ENCODE measurements around the gene NET1.

NET1 gene

DNA sequence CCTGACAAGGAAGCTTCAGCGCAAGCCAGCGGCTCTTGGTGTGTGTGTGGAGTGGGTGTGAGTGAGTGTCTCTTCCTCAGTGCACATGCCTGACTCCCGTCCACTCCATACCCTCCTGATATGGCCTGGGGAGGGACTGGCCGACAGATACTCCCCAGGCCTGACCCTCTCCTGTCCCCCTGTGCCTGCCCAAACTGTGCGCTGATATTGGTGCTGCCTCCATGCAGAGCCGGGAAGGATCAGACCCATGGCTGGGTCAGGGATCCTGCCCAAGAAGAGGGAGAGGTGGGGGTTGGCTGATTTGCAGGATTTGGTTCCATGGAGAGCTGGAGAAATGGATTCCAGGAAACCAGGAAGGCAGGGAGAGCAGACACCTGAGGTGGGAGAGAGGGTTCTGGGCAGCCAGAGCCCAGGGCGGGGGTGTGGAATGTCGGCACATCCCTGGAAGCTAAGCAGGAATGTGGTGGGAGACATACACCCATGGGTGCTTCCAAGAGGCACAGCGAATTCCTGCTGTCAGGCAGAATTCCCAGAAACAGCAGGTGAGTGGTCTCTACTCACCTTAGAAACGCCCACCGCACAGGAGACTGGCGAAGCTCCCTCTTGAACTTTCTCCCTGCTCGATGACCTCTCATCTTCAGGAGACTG lies 80.7 kb downstream of the NET1 start:
- H3K9ac ChIP-seq (ENCODE audit: insufficient read length) = no peak overlapping the region
- DNase-seq (ENCODE audit: low read depth, low spot score) = no peak
- TF ChIP-seq FOXP2 (optimal IDR thresholded peaks at IDR 0.05; ENCODE audit: control extremely low read depth, extremely low read length, insufficient read depth) = no peak
- no peak for TF ChIP-seq POLR2AphosphoS5 (IDR thresholded peaks at IDR 0.05; ENCODE audit: borderline replicate concordance, low read depth, low read length)
- no peak for TF ChIP-seq EZH2 (IDR thresholded peaks at IDR 0.05)
- H3K9me3 ChIP-seq (ENCODE audit: low read depth, low read length) = no peaks in the 10 kb centered on the region
- no peak overlapping the region for H3K4me3 ChIP-seq
- no peak overlapping the region for H3K27ac ChIP-seq
- H3K36me3 ChIP-seq (ENCODE audit: insufficient read depth, low read length) = no peaks in the 10 kb centered on the region

DNA sequence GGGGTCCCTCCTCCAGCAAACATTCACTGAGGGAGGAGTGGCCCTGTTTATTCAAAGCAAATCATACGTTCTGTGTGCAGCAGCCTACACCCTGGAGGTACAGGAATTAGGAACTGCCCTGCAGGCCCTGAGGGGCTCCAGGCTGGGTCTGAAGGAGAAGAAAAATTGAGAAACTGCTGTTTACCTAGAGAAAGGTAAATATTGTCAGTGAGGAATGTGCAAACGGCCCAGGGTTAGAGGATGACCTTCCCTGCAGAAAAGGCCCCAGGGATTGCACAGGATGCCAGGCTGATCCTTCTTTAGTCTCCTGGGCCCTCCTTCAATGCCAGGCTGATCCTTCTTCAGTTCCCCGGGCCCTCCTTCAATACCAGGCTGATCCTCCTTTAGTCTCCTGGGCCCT lies 81.3 kb downstream of the NET1 start:
- Histone ChIP-seq H3K27ac (no peak overlapping the region), H3K36me3 (ENCODE audit: insufficient read depth, low read length) (no peaks in the 10 kb centered on the region), H3K9ac (ENCODE audit: insufficient read length) (no peak overlapping the region), H3K9me3 (ENCODE audit: low read depth, low read length) (no peaks in the 10 kb centered on the region), H3K4me3 (no peak overlapping the region)
- DNase-seq (ENCODE audit: low read depth, low spot score) = no peak
- TF ChIP-seq POLR2AphosphoS5 (IDR thresholded peaks at IDR 0.05; ENCODE audit: borderline replicate concordance, low read depth, low read length) (no peak), FOXP2 (optimal IDR thresholded peaks at IDR 0.05; ENCODE audit: control extremely low read depth, extremely low read length, insufficient read depth) (no peak), EZH2 (IDR thresholded peaks at IDR 0.05) (no peak)

DNA sequence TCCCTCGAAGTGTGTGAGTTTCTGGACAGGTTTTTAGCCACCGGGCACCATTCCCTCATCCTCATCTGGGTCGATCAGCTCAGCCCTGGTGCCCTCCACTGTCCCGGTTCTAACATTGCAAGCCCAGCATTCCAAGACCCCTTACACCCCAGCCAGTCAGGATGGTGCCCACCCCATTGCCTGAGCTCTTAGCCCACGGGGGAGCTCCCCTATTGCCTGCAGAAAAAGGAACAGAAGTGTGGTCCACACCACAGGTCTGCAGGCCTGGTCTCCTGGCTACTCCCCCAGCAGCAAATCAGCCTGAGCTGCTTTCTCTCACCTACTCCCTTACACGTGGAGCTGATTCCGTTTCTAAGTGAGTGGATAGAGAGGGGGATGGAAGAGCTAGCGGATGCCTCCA lies 82.3 kb downstream of the NET1 start:
- H3K9ac ChIP-seq (ENCODE audit: insufficient read length) = no peak overlapping the region
- TF ChIP-seq POLR2AphosphoS5 (IDR thresholded peaks at IDR 0.05; ENCODE audit: borderline replicate concordance, low read depth, low read length) = no peak
- no peak for TF ChIP-seq EZH2 (IDR thresholded peaks at IDR 0.05)
- TF ChIP-seq FOXP2 (optimal IDR thresholded peaks at IDR 0.05; ENCODE audit: control extremely low read depth, extremely low read length, insufficient read depth) = no peak
- no peak overlapping the region for H3K27ac ChIP-seq

DNA sequence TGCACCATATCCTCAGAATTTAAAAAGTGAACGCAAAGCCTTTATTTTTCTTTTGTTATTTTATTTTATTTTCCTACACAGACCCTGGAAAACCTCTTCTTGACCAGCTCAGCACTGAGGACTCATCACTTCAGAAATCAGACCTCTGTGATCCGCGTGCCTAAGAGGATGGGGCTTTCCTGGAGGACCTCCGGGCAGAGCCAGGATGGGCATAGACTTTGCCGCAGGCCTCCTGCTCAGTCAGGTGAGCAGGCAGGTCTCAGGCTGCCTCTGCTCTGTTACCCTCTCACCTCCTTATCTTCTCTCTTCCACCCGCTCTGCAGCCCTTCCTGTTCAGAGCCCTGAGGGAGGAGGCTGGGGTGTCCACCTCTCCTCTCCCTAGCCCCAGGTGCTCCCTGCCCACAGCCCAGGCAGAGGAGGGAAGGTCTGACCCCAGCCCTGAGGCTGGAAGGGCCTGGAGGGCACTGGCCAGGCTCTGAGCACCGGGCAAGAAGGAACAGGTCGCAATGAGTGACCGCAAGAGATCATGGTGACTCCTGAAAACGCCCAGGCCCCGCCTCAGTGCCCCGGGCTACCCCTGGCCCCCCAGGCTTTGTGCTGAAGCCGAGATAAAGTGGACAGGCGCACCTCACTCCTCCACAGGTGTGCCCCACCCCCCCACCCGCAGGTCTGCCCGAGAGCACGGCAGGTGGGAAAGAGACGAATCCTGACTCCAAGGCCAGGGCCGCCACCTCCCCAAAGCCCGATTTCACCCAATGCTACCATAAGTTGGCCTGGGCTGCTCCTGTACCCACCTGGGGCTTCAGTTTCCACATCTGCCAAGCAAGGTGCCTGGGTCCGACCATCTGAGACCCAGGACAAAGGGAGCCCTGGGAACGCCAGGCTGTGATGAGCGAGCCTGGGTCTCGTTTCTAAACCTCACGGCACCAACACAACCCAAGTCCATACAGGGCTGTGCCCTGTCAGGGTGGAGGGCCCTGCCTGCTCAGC lies 84.2 kb downstream of the NET1 start:
- DNase-seq (ENCODE audit: low read depth, low spot score) = no peak
- H3K9me3 ChIP-seq (ENCODE audit: low read depth, low read length) = no peaks in the 10 kb centered on the region
- no peak overlapping the region for H3K9ac ChIP-seq (ENCODE audit: insufficient read length)
- no peak for TF ChIP-seq EZH2 (IDR thresholded peaks at IDR 0.05)
- TF ChIP-seq FOXP2 (optimal IDR thresholded peaks at IDR 0.05; ENCODE audit: control extremely low read depth, extremely low read length, insufficient read depth) = no peak
- TF ChIP-seq POLR2AphosphoS5 (IDR thresholded peaks at IDR 0.05; ENCODE audit: borderline replicate concordance, low read depth, low read length) = no peak
- no peak overlapping the region for H3K4me3 ChIP-seq
- no peak overlapping the region for H3K27ac ChIP-seq
- no peaks in the 10 kb centered on the region for H3K36me3 ChIP-seq (ENCODE audit: insufficient read depth, low read length)

More for the DNA sequence above, 82.3 kb downstream of the NET1 start:
- H3K36me3 ChIP-seq (ENCODE audit: insufficient read depth, low read length) = no peaks in the 10 kb centered on the region
- H3K9me3 ChIP-seq (ENCODE audit: low read depth, low read length) = no peaks in the 10 kb centered on the region
- DNase-seq (ENCODE audit: low read depth, low spot score) = no peak
- no peak overlapping the region for H3K4me3 ChIP-seq

DNA sequence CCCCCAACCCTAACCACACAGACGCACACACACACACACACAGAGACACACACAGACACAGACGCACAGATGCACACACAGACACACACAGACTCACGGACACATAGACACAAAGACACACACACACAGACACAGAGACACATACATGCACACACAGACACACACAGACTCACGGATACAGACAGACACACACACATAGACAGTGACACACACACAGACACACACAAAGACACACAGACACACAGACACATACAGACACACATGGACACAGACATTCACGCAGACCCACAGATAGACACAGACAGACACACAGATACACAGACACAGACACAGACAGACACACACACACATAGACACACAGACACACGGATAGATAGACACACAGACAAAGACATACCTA lies 84.9 kb downstream of the NET1 start:
- TF ChIP-seq POLR2AphosphoS5 (IDR thresholded peaks at IDR 0.05; ENCODE audit: borderline replicate concordance, low read depth, low read length) (no peak), FOXP2 (optimal IDR thresholded peaks at IDR 0.05; ENCODE audit: control extremely low read depth, extremely low read length, insufficient read depth) (no peak), EZH2 (IDR thresholded peaks at IDR 0.05) (no peak)
- Histone ChIP-seq H3K9ac (ENCODE audit: insufficient read length) (no peak overlapping the region), H3K4me3 (no peak overlapping the region), H3K9me3 (ENCODE audit: low read depth, low read length) (no peaks in the 10 kb centered on the region), H3K27ac (no peak overlapping the region), H3K36me3 (ENCODE audit: insufficient read depth, low read length) (no peaks in the 10 kb centered on the region)
- DNase-seq (ENCODE audit: low read depth, low spot score) = no peak

DNA sequence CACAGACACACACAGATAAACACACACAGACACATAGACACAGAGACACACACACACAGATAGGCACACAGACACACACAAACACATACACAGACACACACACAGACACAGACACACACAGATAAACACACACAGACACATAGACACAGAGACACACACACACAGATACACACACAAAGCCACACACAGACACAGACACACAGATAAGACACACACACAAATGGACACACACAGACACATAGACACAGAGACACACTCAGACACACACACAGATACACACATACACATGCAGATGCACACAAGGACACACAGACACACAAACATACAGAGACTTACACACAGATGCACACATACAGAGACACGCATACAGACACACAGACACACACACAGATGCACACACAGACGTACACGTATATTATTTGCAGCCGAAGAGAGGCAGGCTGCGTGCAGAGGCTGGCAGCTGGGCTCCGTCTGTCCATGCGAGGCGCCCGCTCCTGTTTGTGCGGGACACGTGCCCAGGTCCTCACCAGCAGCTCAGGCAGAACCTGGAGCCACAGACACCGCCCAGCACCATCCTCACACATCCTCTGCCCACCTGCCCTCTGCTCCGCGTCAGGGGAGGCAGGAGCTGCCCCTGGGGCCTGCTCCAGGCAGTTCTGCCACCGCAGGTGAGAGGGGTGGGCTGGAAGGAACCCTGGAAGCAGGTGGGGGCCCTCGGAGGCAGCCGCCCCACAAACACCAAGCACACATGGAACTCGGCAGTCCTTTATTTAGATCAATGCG lies 85.8 kb downstream of the NET1 start:
- Histone ChIP-seq H3K27ac (no peak overlapping the region), H3K4me3 (no peak overlapping the region), H3K9me3 (ENCODE audit: low read depth, low read length) (no peaks in the 10 kb centered on the region), H3K9ac (ENCODE audit: insufficient read length) (no peak overlapping the region), H3K36me3 (ENCODE audit: insufficient read depth, low read length) (no peaks in the 10 kb centered on the region)
- no peak for TF ChIP-seq POLR2AphosphoS5 (IDR thresholded peaks at IDR 0.05; ENCODE audit: borderline replicate concordance, low read depth, low read length)
- no peak for TF ChIP-seq FOXP2 (optimal IDR thresholded peaks at IDR 0.05; ENCODE audit: control extremely low read depth, extremely low read length, insufficient read depth)
- no peak for TF ChIP-seq EZH2 (IDR thresholded peaks at IDR 0.05)
- DNase-seq (ENCODE audit: low read depth, low spot score) = no peak

DNA sequence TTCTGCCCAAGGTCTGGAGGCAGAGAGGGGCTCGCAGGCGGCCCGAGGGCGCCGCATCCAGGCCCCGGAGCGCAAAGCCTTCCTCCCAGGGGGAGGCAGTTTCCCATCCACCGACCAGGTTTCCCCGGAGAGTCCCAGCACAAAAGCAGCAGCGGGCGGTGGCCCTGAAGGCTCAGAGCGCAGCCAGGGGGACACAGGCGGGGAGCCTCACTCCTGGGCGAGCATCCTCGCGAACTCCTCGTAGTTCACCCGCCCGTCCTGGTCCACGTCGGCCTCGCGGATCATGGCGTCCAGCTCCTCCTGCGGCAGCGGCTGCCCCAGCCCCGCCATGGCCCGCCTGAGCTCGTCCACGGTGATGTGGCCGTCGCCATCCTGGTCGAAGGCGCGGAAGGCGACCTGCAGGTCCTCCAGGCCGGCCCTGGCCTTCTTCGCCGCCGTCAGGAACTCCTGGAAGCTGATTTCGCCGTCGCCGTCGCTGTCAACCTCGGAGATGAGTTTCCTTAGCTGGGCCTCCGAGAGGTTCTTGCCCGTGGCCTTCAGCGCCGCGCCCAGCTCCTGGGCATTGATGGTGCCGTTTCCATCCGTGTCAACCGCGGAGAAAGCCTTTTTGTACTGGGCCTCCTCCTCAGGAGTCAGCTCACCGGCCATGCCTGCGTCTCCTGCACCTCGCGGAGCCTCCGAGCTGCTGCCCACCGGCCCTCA lies 86.6 kb downstream of the NET1 start:
- no peak overlapping the region for H3K27ac ChIP-seq
- no peaks in the 10 kb centered on the region for H3K36me3 ChIP-seq (ENCODE audit: insufficient read depth, low read length)
- TF ChIP-seq FOXP2 (optimal IDR thresholded peaks at IDR 0.05; ENCODE audit: control extremely low read depth, extremely low read length, insufficient read depth) = no peak
- no peak for TF ChIP-seq EZH2 (IDR thresholded peaks at IDR 0.05)
- no peak for TF ChIP-seq POLR2AphosphoS5 (IDR thresholded peaks at IDR 0.05; ENCODE audit: borderline replicate concordance, low read depth, low read length)
- no peak overlapping the region for H3K4me3 ChIP-seq
- no peaks in the 10 kb centered on the region for H3K9me3 ChIP-seq (ENCODE audit: low read depth, low read length)
- no peak for DNase-seq (ENCODE audit: low read depth, low spot score)
- H3K9ac ChIP-seq (ENCODE audit: insufficient read length) = no peak overlapping the region
